GM04503 (cell line): Measurements from ENCODE around the gene ANK2.
A peak's percentile ranks its signal among the peaks of the same experiment; 100 is the strongest.
"Not testable (repeated sequence)": the region's sequence is repeated elsewhere in the genome, so short reads cannot be mapped to it uniquely, and the experiment has no call there.

ENCODE experiments used
- DNase-seq: peaks from one replicate; pipeline ENCODE4 v3.0.0-alpha.2; 2012; ENCODE audit warnings: low read depth

Gene ANK2

GRCh38 chr4:113209652-113210320 lies 160.3 kb downstream of the ANK2 start:
- DNase-seq = no peak

- no peak for DNase-seq
These were observed 163.2 kb downstream of the ANK2 start for GRCh38 chr4:113212613-113213012.

DNA sequence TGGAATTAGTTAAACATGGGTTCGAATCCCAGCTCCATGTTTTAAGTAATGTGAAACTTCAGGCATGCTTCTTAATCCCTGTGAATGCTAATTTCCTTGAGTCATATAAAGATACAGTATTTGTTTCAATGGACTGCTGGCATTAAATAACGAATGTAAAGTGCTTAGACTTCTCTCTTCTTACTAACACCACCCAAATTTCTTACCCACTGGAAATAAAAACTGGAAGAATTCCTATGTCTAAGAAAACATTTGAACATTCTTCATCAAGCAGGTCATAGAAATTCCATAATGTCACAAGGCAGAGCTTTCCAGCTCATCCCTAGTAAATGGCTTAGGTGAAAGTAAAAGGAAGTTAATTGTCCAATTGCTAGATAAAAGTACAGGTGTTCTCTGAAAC lies 172.5 kb downstream of the ANK2 start:
- peak; percentile 21 for DNase-seq

GRCh38 chr4:113222471-113222870 lies 173.0 kb downstream of the ANK2 start:
- DNase-seq = peak; percentile 55

DNA sequence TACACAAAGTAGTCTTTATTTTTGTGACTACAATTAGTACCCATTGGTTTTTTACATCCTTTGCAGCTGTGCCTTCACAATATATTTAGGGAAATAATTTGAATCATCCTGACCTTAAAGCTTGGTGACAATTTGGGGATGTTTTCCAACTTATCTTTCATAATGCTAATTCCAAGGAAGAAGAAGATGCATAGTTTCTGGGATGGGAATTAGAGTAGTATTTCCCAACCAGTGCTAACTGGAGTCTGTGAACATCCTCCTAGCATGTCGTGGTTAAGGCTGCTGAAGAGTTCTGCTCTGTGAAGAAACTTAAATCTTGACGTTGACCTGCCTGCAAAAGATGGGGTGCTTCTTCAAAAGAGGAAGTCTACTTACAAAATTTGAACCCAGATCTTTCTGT lies 173.5 kb downstream of the ANK2 start:
- DNase-seq = peak; percentile 41

- DNase-seq = no peak
These were observed 182.7 kb downstream of the ANK2 start for GRCh38 chr4:113232194-113232593.

DNA sequence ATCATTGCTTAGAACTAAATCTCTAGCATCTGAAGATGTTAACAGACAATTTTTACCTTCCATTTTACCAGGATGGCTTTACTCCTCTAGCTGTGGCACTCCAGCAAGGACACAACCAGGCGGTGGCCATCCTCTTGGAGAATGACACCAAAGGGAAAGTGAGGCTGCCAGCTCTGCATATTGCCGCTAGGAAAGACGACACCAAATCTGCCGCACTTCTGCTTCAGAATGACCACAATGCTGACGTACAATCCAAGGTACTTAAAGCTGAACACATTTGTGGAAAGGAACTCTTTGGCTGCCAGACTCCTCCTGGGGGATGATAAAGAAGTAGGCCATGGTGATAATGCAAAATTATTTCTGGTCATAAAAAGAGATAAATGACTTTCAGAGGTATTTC lies 187.5 kb downstream of the ANK2 start:
- DNase-seq = no peak

DNA sequence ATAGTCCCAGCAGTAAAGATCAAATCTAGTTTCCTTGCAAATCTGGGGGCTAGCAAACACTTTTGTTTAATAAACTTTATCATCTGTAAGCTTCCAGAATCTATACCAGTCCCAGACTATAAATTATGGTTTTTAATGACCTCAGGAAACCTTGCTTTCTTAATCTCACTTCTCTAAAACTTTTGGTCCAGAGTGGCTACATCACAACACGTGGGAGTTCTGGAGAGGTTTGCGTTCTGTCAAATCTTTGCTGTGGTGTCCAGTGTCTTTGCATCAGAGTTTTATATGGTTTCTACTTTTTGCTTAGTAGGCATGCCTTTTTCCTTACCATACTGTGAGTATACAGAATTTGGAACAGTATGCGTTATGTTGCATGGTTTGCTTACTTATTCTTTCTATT lies 193.9 kb downstream of the ANK2 start:
- no peak for DNase-seq

DNA sequence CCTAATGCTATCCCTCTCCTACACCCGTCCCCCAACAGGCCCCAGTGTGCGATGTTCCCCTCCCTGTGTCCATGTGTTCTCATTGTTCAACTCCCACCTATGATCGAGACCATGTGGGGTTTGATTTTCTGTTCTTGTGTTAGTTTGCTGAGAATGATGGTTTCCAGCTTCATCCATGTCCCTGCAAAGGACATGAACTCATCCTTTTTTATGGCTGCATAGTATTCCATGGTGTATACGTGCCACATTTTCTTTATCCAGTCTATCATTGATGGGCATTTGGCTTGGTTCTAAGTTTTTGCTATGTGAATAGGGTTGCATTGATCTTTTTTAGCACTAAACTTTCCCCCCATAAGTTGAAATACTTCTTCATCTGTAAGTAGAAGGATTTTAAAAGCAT lies 195.3 kb downstream of the ANK2 start:
- DNase-seq = not testable (repeated sequence)

GRCh38 chr4:113248320-113248719 lies 198.9 kb downstream of the ANK2 start:
- DNase-seq = no peak

- DNase-seq = no peak
These were observed 206.2 kb downstream of the ANK2 start for GRCh38 chr4:113255628-113256027.

DNA sequence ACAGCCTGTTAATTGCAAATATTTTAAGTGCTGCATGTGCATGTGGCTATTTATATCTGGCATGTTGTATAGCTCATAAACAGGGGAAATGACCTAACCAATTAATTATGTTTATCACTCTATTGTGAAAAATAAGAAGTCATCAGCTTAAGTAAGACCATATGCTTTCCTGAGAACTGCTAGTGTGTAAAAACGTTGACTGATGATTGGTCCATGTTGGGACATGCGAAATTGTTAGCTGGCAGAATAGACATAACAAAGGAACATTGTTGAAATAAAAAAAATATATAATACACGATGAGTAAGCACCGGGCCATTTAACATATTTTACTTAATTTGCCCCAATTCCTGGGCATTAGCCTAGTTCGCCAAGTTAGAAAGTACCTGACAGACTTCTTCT lies 207.5 kb downstream of the ANK2 start:
- DNase-seq = peak; percentile 60

- DNase-seq = peak; percentile 11
These were observed 211.2 kb downstream of the ANK2 start for GRCh38 chr4:113260688-113261087.

- DNase-seq = no peak
These were observed 213.8 kb downstream of the ANK2 start for GRCh38 chr4:113263274-113263673.

DNA sequence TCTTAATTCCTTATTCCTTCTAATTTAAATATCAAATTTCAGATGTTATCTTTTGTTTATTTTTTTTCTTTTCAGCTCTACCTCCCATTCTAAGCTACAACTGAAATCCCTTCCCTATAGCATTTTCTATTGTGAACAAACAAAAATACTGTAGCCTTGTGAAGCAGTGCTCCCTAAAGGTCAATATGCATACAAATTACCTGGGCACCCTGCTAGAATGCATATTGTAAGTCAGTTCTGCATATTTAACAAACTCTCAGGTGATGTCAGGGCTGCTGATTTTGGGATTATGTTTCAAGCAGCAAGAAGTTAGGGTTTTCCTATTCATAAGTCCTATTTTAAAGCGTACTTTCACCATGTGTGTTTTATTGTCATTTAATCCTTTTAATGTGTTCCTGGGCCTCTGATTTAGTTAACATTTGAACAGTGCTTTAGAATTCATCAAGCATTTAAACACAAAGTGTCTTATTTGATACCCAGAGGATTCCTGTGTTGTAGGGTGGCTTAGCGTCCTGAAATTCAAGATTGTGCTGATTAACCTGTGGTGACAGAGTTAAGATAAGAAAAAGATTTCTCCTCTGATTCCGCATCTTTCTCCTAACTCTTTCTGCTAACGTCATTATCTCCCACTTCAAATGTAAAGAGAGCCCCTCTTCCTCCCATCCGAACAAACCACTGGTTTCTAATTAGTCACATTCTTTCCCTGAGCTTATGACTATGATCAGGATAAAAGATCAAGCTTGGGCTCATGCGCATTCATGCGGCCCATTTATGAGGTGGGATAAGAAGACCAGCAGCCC lies 221.3 kb downstream of the ANK2 start:
- no peak for DNase-seq

- no peak for DNase-seq
These were observed 223.1 kb downstream of the ANK2 start for GRCh38 chr4:113272523-113272922.

DNA sequence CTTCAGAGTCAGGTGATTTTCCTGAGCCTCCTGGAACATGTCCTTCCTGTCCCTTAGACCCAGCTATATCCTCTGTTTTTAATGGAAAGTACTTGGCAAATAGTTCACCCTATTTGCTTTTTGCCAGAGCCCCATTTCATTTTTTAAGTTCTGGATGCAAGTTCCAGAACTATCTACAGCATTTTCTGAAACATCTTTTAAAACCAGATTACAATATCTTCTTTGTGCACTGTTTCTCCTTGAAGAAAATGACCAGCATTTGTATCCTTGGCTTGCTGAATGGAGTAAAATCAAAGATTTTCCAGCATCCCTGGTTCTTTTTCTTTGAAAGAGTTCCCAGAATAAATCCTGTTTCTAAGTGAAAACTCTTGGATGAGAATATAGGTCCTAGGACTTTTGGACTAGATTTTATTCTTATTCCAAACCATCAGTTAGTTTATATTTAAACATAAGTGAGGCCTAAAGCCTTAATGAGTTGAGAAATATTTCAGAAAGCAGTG lies 224.3 kb downstream of the ANK2 start:
- no peak for DNase-seq

GRCh38 chr4:113276464-113277170 lies 227.2 kb downstream of the ANK2 start:
- DNase-seq = no peak

DNA sequence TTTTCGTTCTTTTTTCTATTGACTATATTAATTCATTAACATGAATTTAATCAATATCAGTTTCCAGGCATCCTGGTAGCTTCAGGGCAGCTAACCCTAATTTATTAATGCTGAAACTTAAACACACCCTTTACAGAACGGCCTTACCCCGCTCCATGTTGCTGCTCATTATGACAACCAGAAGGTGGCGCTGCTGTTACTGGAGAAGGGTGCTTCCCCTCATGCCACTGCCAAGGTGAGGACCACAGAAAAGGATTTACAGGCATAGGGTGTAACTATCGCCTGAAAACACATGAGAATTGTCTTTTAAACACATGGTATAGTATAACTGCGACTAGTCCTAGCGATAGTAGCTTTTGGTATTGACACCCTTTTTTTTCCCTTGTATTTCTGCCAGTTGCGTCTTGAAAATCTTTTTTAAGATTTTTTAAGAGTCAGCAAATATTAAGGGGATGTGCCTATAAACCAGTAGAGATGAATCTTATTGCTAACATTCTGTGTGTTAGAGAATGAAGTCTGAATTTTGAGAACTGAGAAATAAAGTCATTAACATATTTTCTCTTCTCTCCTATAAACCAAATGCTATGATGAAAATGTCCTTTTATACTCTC lies 229.0 kb downstream of the ANK2 start:
- DNase-seq = no peak

DNA sequence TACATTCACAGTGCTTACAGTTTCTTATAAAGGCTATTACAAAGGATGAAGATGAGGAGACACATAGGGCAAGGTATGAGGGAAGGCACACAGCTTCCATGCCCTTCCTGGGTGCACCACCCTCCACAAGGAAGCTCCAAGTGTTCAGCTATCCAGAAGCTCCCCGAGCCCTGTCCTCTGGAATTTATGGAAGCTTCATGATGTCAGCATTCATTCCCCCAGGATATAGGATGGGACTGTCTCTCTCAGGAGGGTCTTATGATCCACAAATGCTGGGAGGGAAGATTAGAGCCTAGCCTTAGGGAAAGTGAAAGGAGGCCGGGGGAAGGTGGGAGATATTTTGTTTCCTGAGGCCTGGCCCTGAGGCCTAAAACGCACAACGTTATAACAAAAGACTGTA lies 236.0 kb downstream of the ANK2 start:
- no peak for DNase-seq

GRCh38 chr4:113288257-113288656 lies 238.8 kb downstream of the ANK2 start:
- no peak for DNase-seq

- no peak for DNase-seq
These were observed 239.2 kb downstream of the ANK2 start for GRCh38 chr4:113288696-113289095.
